ENCODE measurements around the gene CLMP.
"Not testable (repeated sequence)": the region's sequence is repeated elsewhere in the genome, so short reads cannot be mapped to it uniquely, and the experiment has no call there.

The CLMP gene

GRCh38 chr11:123129920-123130319, 65.1 kb downstream of the CLMP start:
- no peak for DNase-seq

GRCh38 chr11:123125169-123125568, 69.9 kb downstream of the CLMP start:
- DNase-seq, result no peak

GRCh38 chr11:123122852-123123251, 72.2 kb downstream of the CLMP start:
- no peak for DNase-seq

GRCh38 chr11:123122341-123122740, 72.7 kb downstream of the CLMP start:
- DNase-seq, result no peak

- no peak for DNase-seq
These were observed 78.6 kb downstream of the CLMP start for GRCh38 chr11:123116486-123116885.

GRCh38 chr11:123111465-123111864, 83.6 kb downstream of the CLMP start:
- peak; percentile 17 for DNase-seq

GRCh38 chr11:123110397-123110796, 84.7 kb downstream of the CLMP start:
- DNase-seq, result no peak

- no peak for DNase-seq
These were observed 87.0 kb downstream of the CLMP start for GRCh38 chr11:123107945-123108495.

- no peak for DNase-seq
These were observed 90.4 kb downstream of the CLMP start for GRCh38 chr11:123104697-123105096.

- peak; percentile 45 for DNase-seq
These were observed 91.6 kb downstream of the CLMP start for GRCh38 chr11:123103326-123103980.

- DNase-seq, result peak; percentile 1
These were observed 94.5 kb downstream of the CLMP start for GRCh38 chr11:123100379-123101085.

GRCh38 chr11:123098990-123099389, 96.1 kb downstream of the CLMP start:
- DNase-seq, result no peak

GRCh38 chr11:123093739-123094138, 101.3 kb downstream of the CLMP start:
- no peak for DNase-seq

GRCh38 chr11:123091506-123091905, 103.5 kb downstream of the CLMP start:
- DNase-seq, result no peak

- DNase-seq, result not testable (repeated sequence)
These were observed 104.9 kb downstream of the CLMP start for GRCh38 chr11:123090168-123090567.

- not testable (repeated sequence) for DNase-seq
These were observed 106.2 kb downstream of the CLMP start for GRCh38 chr11:123088896-123089295.

GRCh38 chr11:123087657-123088056, 107.4 kb downstream of the CLMP start:
- not testable (repeated sequence) for DNase-seq

GRCh38 chr11:123086305-123086704, 108.7 kb downstream of the CLMP start:
- DNase-seq, result no peak

GRCh38 chr11:123085497-123085896, 109.6 kb downstream of the CLMP start:
- DNase-seq, result no peak

GRCh38 chr11:123084454-123084853, 110.6 kb downstream of the CLMP start:
- no peak for DNase-seq

- peak; percentile 88 for DNase-seq
These were observed 111.4 kb downstream of the CLMP start for GRCh38 chr11:123083623-123084029.

- DNase-seq, result no peak
These were observed 112.1 kb downstream of the CLMP start for GRCh38 chr11:123082977-123083376.

- no peak for DNase-seq
These were observed 115.0 kb downstream of the CLMP start for GRCh38 chr11:123080015-123080414.

GRCh38 chr11:123076484-123076883, 118.6 kb downstream of the CLMP start:
- DNase-seq, result no peak
